Measurements from ENCODE around the gene PXDN.
"Not testable (repeated sequence)": the region's sequence is repeated elsewhere in the genome, so short reads cannot be mapped to it uniquely, and the experiment has no call there.

PXDN gene

GRCh38 chr2:1731447-1731962 lies 12.8 kb downstream of the PXDN start:
- Histone ChIP-seq H3K9me3 (ENCODE audit: control insufficient read depth, low read length) (no peaks in the 10 kb centered on the region), H3K4me1 (ENCODE audit: control insufficient read depth, insufficient read depth, low read length, poor library complexity, severe bottlenecking) (no peaks in the 10 kb centered on the region), H3K4me3 (ENCODE audit: insufficient read depth, low read depth, low read length, poor library complexity, severe bottlenecking) (no peak overlapping the region), H3K27ac (ENCODE audit: insufficient read depth, low read length, poor library complexity, severe bottlenecking) (no peak overlapping the region), H3K27me3 (replicated peaks; ENCODE audit: control insufficient read depth, insufficient read depth, low read length, poor library complexity, severe bottlenecking) (no peaks in the 10 kb centered on the region), H3K36me3 (ENCODE audit: control insufficient read depth, insufficient read depth, low read length) (no peaks in the 10 kb centered on the region)
- no peak for DNase-seq

GRCh38 chr2:1730015-1730927 lies 14.0 kb downstream of the PXDN start:
- Histone ChIP-seq H3K9me3 (ENCODE audit: control insufficient read depth, low read length) (no peaks in the 10 kb centered on the region), H3K4me3 (ENCODE audit: insufficient read depth, low read depth, low read length, poor library complexity, severe bottlenecking) (no peak overlapping the region)
- DNase-seq = no peak

GRCh38 chr2:1729242-1729641 lies 15.1 kb downstream of the PXDN start:
- H3K9me3 ChIP-seq (ENCODE audit: control insufficient read depth, low read length) = no peaks in the 10 kb centered on the region
- no peaks in the 10 kb centered on the region for H3K27me3 ChIP-seq (replicated peaks; ENCODE audit: control insufficient read depth, insufficient read depth, low read length, poor library complexity, severe bottlenecking)
- no peaks in the 10 kb centered on the region for H3K4me1 ChIP-seq (ENCODE audit: control insufficient read depth, insufficient read depth, low read length, poor library complexity, severe bottlenecking)
- no peaks in the 10 kb centered on the region for H3K36me3 ChIP-seq (ENCODE audit: control insufficient read depth, insufficient read depth, low read length)
- DNase-seq = no peak
- no peak overlapping the region for H3K4me3 ChIP-seq (ENCODE audit: insufficient read depth, low read depth, low read length, poor library complexity, severe bottlenecking)
- H3K27ac ChIP-seq (ENCODE audit: insufficient read depth, low read length, poor library complexity, severe bottlenecking) = no peak overlapping the region

More at GRCh38 chr2:1730015-1730927, 14.0 kb downstream of the PXDN start:
- Histone ChIP-seq H3K27ac (ENCODE audit: insufficient read depth, low read length, poor library complexity, severe bottlenecking) (no peak overlapping the region), H3K36me3 (ENCODE audit: control insufficient read depth, insufficient read depth, low read length) (no peaks in the 10 kb centered on the region), H3K27me3 (replicated peaks; ENCODE audit: control insufficient read depth, insufficient read depth, low read length, poor library complexity, severe bottlenecking) (no peaks in the 10 kb centered on the region), H3K4me1 (ENCODE audit: control insufficient read depth, insufficient read depth, low read length, poor library complexity, severe bottlenecking) (no peaks in the 10 kb centered on the region)

- no peaks in the 10 kb centered on the region for H3K4me1 ChIP-seq (ENCODE audit: control insufficient read depth, insufficient read depth, low read length, poor library complexity, severe bottlenecking)
- no peaks in the 10 kb centered on the region for H3K27me3 ChIP-seq (replicated peaks; ENCODE audit: control insufficient read depth, insufficient read depth, low read length, poor library complexity, severe bottlenecking)
- H3K27ac ChIP-seq (ENCODE audit: insufficient read depth, low read length, poor library complexity, severe bottlenecking) = no peak overlapping the region
- DNase-seq = no peak
- no peaks in the 10 kb centered on the region for H3K36me3 ChIP-seq (ENCODE audit: control insufficient read depth, insufficient read depth, low read length)
- H3K4me3 ChIP-seq (ENCODE audit: insufficient read depth, low read depth, low read length, poor library complexity, severe bottlenecking) = no peak overlapping the region
- H3K9me3 ChIP-seq (ENCODE audit: control insufficient read depth, low read length) = no peaks in the 10 kb centered on the region
Measured at GRCh38 chr2:1728821-1729220, 15.5 kb downstream of the PXDN start.

- Histone ChIP-seq H3K9me3 (ENCODE audit: control insufficient read depth, low read length) (no peaks in the 10 kb centered on the region), H3K4me3 (ENCODE audit: insufficient read depth, low read depth, low read length, poor library complexity, severe bottlenecking) (no peak overlapping the region), H3K27ac (ENCODE audit: insufficient read depth, low read length, poor library complexity, severe bottlenecking) (no peak overlapping the region), H3K36me3 (ENCODE audit: control insufficient read depth, insufficient read depth, low read length) (no peaks in the 10 kb centered on the region), H3K27me3 (replicated peaks; ENCODE audit: control insufficient read depth, insufficient read depth, low read length, poor library complexity, severe bottlenecking) (no peaks in the 10 kb centered on the region), H3K4me1 (ENCODE audit: control insufficient read depth, insufficient read depth, low read length, poor library complexity, severe bottlenecking) (no peaks in the 10 kb centered on the region)
- no peak for DNase-seq
Measured at GRCh38 chr2:1727796-1728474, 16.4 kb downstream of the PXDN start.

GRCh38 chr2:1727101-1727771 lies 17.1 kb downstream of the PXDN start:
- H3K27ac ChIP-seq (ENCODE audit: insufficient read depth, low read length, poor library complexity, severe bottlenecking) = no peak overlapping the region
- H3K27me3 ChIP-seq (replicated peaks; ENCODE audit: control insufficient read depth, insufficient read depth, low read length, poor library complexity, severe bottlenecking) = no peaks in the 10 kb centered on the region
- H3K4me3 ChIP-seq (ENCODE audit: insufficient read depth, low read depth, low read length, poor library complexity, severe bottlenecking) = no peak overlapping the region
- no peaks in the 10 kb centered on the region for H3K36me3 ChIP-seq (ENCODE audit: control insufficient read depth, insufficient read depth, low read length)
- H3K4me1 ChIP-seq (ENCODE audit: control insufficient read depth, insufficient read depth, low read length, poor library complexity, severe bottlenecking) = no peaks in the 10 kb centered on the region
- no peaks in the 10 kb centered on the region for H3K9me3 ChIP-seq (ENCODE audit: control insufficient read depth, low read length)
- no peak for DNase-seq

- Histone ChIP-seq H3K27me3 (replicated peaks; ENCODE audit: control insufficient read depth, insufficient read depth, low read length, poor library complexity, severe bottlenecking) (no peaks in the 10 kb centered on the region), H3K27ac (ENCODE audit: insufficient read depth, low read length, poor library complexity, severe bottlenecking) (no peak overlapping the region), H3K4me1 (ENCODE audit: control insufficient read depth, insufficient read depth, low read length, poor library complexity, severe bottlenecking) (no peaks in the 10 kb centered on the region), H3K9me3 (ENCODE audit: control insufficient read depth, low read length) (no peaks in the 10 kb centered on the region), H3K4me3 (ENCODE audit: insufficient read depth, low read depth, low read length, poor library complexity, severe bottlenecking) (no peak overlapping the region), H3K36me3 (ENCODE audit: control insufficient read depth, insufficient read depth, low read length) (no peaks in the 10 kb centered on the region)
- DNase-seq = no peak
Measured at GRCh38 chr2:1726558-1726957, 17.8 kb downstream of the PXDN start.

GRCh38 chr2:1724351-1724750 lies 20.0 kb downstream of the PXDN start:
- not testable (repeated sequence) for H3K4me3 ChIP-seq (ENCODE audit: insufficient read depth, low read depth, low read length, poor library complexity, severe bottlenecking); H3K36me3 ChIP-seq (ENCODE audit: control insufficient read depth, insufficient read depth, low read length); H3K27ac ChIP-seq (ENCODE audit: insufficient read depth, low read length, poor library complexity, severe bottlenecking); DNase-seq; H3K27me3 ChIP-seq (replicated peaks; ENCODE audit: control insufficient read depth, insufficient read depth, low read length, poor library complexity, severe bottlenecking); H3K9me3 ChIP-seq (ENCODE audit: control insufficient read depth, low read length); H3K4me1 ChIP-seq (ENCODE audit: control insufficient read depth, insufficient read depth, low read length, poor library complexity, severe bottlenecking)

GRCh38 chr2:1723397-1724042 lies 20.8 kb downstream of the PXDN start:
- Histone ChIP-seq H3K27ac (ENCODE audit: insufficient read depth, low read length, poor library complexity, severe bottlenecking) (no peak overlapping the region), H3K4me3 (ENCODE audit: insufficient read depth, low read depth, low read length, poor library complexity, severe bottlenecking) (no peak overlapping the region), H3K9me3 (ENCODE audit: control insufficient read depth, low read length) (no peaks in the 10 kb centered on the region), H3K36me3 (ENCODE audit: control insufficient read depth, insufficient read depth, low read length) (no peaks in the 10 kb centered on the region), H3K27me3 (replicated peaks; ENCODE audit: control insufficient read depth, insufficient read depth, low read length, poor library complexity, severe bottlenecking) (no peaks in the 10 kb centered on the region), H3K4me1 (ENCODE audit: control insufficient read depth, insufficient read depth, low read length, poor library complexity, severe bottlenecking) (no peaks in the 10 kb centered on the region)
- DNase-seq = no peak

Data from effector memory CD4-positive, alpha-beta T cell (primary cell).